H7 (cell line): Measurements from ENCODE around the gene MTREX. TPM values are rescaled to one million over a fixed set of nuclear protein-coding genes. Genes with fewer than 3 reads are reported as not detected.

ENCODE experiments used
- DNase-seq: peaks from one replicate; pipeline ENCODE4 v3.0.0; 2012
- H3K27me3 ChIP-seq: 2 replicates; pipeline ENCODE4 v1.6.0; 2011; ENCODE audit warnings: mild to moderate bottlenecking, low read length; ENCODE audit not compliant: control insufficient read depth, insufficient read depth
- H3K36me3 ChIP-seq: replicated peaks from 2 replicates; pipeline ENCODE4 v1.5.1; 2011; ENCODE audit warnings: low read length; ENCODE audit not compliant: control insufficient read depth, insufficient read depth
- H3K4me3 ChIP-seq: 2 replicates; pipeline ENCODE4 v1.5.1; 2011; ENCODE audit warnings: low read depth, mild to moderate bottlenecking, control low read depth, low read length, moderate library complexity; ENCODE audit not compliant: insufficient read depth
- total RNA-seq: library from RNA; depleted of rRNA; stranded (reverse); fragments of >200 nt; shearing (Covaris generic); gene quantifications from 2 replicates; pipeline ENCODE4 v1.2.3, GENCODE V29; 2014; rRNA removed

The MTREX gene
- 71.2 and 101 TPM in 2 replicates for total RNA-seq

DNA sequence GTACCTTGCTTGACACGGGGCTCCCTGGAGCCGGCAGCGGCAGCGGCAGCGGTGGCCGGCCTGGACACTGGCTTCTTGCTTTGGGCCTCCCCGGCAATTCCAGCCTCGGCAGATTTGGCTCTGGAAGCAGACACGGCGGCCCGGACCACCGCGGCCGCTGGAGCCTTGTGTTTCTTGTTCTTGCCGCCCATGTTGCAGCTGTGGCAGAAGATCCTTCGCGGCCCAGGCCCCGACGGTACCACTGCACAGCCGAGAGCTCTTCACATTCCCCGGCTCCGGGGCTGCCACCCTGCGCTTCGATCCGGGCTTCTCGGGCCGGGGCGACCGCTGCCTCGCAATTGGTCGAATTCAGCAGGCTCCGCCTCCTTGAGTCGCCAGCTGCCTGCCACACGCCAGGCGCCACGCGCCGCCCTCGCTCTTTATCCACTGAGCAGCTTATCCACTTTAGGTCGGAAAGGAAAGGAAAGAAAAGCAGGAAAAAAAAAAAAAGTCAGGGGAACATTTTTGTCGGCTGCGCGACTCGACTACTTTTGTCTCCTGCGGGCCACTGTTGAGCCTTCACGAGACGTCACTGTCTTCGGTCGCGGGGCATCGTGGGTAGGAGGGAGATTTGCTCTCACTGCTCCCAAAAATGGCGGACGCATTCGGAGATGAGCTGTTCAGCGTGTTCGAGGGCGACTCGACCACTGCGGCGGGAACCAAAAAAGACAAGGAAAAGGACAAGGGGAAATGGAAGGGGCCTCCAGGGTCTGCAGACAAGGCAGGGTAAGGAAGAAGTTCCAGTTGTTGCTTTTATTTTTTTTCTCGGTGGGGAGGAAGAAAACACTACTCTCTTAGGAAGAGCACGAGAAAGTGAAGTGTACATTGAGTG, at the start of gene MTREX, which contains the start of gene DHX29:
Gene MTREX (plus strand): TSS at position 607 of the 871 bp plus-strand sequence. CDS start 25 bp downstream, at position 632.
Gene DHX29 (minus strand): TSS at position 312 of the 871 bp plus-strand sequence. CDS start 121 bp downstream, at position 191.
- Histone ChIP-seq H3K36me3 (no peaks in the 10 kb centered on the region), H3K4me3 (peak within 1 kb of the TSS; percentile 96), H3K27me3 (no peaks in the 10 kb centered on the region)
- DNase-seq, result peak; percentile 93

DNA sequence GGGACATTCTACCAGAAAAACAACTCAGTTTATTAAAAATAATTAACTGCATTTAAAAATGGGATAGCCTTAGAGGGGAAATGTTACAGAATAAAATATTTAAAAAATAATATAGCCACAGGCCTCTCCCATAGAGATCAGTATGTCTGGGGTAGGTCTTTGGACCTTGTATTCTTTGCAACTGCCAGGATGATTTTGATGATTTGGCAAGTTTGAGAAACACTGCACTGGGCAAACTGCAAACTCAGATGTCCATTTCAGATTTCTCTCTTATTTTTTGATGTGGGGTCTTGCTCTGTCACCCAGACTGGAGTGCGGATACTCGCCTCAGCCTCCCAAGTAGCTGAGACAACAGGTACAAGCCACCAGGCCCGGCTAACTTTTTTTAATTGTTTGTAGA, 49.5 kb upstream of the MTREX start:
- Histone ChIP-seq H3K4me3 (no peak overlapping the region), H3K27me3 (no peaks in the 10 kb centered on the region), H3K36me3 (peaks cover 6% of the 10 kb centered on the region)
- DNase-seq, result no peak

DNA sequence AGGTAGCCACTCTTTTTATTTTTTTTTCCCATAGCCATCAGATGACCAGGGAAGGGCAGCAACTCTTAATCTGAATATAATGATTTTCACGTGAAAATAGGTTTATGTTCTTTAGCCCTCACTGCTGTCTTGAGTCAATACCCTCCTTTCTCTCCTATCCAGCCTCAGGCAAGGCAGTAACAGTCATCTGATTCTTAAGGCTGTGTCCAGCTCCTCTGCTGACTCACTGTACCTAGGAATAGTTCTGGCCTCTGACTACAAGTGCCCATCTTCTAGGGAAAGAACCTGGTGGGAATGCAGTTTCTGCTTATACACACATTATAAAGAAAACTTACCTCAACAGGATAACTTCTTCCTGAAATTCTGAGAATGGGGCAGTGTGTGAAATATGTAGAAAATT, 31.0 kb upstream of the MTREX start:
- no peaks in the 10 kb centered on the region for H3K27me3 ChIP-seq
- peaks cover 12% of the 10 kb centered on the region for H3K36me3 ChIP-seq
- no peak for DNase-seq
- H3K4me3 ChIP-seq, result no peak overlapping the region

DNA sequence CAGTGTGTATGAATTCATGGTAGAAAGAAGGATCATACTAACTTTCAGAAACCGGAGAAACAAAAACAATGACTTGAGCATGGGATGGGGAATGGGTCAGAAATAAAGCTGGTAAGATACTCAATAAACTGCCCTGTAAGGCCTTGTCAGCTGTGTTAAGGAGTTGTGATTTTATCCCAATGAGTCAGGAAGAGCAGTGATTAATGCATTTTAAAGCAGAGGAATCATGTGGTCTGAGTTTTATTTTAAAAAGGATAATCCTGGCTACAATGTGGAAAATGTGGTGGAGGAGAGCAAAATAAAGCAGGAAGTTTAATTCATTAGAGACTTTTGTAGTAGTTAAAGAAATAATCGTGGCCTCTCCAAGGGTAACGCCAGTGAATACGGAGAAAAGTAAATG, 29.0 kb upstream of the MTREX start:
- DNase-seq, result no peak
- Histone ChIP-seq H3K4me3 (no peak overlapping the region), H3K27me3 (no peaks in the 10 kb centered on the region), H3K36me3 (peaks cover 17% of the 10 kb centered on the region)

DNA sequence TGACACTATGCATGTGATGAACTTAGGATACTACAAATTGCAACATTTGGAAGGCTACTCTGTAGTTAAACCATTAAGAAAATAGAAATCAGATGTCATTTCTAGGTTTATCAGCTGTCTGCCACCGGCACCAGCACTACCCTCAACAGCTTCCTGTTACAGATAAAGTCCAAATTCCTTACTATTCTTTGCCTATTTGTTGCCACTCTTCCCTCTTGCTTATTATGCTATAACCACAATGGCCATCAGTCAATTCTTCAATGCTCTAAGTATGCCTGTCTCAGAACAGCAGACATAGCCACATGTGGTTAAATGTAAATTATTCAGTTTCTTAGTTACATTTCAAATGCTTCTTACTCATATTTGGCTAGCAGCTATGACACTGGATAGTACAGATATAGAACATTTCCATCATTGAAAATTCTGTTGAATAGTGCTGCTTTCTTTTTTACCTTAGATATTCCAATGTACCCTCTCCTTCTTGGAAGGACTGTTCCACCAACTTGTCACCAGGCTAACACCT, 21.3 kb upstream of the MTREX start:
- no peak for DNase-seq
- no peak overlapping the region for H3K4me3 ChIP-seq
- no peaks in the 10 kb centered on the region for H3K27me3 ChIP-seq
- H3K36me3 ChIP-seq, result peaks cover 13% of the 10 kb centered on the region

DNA sequence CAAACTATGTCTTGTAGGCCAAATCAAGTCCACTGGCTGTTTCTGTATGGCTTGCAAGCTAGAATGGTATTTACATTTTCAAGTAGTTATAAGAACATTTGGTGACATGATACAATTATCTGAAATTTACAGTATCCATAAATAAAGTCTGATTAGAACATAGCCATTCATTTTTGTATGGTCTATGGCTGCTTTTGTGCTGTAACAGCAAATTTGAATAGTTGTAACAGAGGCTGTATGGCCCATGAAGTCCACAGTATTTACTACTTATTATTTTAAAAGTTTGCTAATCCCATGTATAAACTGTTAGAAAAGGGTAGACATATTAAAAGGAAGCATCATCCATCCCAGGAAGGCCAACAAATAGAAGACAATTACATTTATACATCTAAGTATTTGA, 18.0 kb upstream of the MTREX start:
- Histone ChIP-seq H3K27me3 (no peaks in the 10 kb centered on the region), H3K36me3 (peaks cover 12% of the 10 kb centered on the region), H3K4me3 (no peak overlapping the region)
- DNase-seq, result no peak

DNA sequence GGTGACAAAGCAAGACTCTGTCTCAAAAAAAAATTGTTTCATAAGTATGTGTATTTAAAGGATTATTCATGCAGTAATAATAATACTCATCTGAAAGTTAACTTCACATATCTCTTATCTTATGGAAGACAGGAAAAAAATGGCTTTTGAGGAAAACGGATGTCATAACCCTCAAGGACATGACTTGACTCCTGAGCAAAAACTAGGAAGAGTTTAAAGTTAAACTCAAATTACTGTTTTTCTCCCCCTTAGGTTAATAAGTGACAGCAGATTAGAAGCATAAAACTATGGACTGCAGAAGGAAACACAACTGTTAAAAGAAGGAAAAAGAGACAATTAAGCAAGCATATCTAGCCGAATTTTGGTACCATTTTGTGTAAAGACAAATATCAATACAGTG, 16.8 kb upstream of the MTREX start:
- Histone ChIP-seq H3K4me3 (no peak overlapping the region), H3K27me3 (no peaks in the 10 kb centered on the region), H3K36me3 (peaks cover 13% of the 10 kb centered on the region)
- DNase-seq, result no peak

DNA sequence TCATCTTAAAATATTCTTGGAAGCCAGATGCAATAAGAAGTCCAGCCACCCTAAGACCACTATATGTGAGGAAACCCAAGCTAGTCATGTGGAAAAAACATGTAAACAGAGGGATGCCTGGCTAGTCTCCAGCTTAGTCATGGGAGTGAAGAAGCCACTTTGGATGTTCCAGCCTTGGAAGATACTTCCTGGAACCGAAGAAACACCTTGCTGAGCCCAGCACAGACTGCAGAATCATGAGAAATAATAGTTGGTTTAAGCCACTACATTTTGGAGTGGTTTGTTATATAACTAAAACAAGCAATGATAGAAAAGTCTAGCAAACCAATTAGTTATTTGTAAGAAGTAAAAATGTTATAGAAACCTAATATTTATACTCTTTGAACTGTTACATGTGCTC, 12.9 kb upstream of the MTREX start:
- Histone ChIP-seq H3K4me3 (no peak overlapping the region), H3K36me3 (peaks cover 10% of the 10 kb centered on the region), H3K27me3 (no peaks in the 10 kb centered on the region)
- DNase-seq, result no peak

DNA sequence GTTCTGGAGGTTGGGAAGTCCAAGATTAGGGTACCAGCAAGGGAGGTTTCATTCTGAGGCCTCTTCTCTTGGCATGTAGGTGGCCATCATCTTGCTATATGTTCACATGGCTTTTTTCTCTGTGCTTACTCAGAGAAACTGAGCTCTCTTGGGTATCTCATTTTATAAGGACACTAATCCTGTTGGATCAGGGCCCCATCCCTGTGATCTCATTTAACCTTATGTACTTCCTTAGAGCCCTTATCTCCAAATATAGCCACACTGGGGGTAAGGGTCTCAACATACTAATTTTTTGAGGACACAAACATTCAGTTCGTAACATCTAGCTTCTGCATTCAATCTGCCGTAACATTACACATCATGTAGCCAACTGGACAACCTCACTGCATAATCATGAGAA, 6.9 kb upstream of the MTREX start:
- Histone ChIP-seq H3K4me3 (no peak overlapping the region), H3K36me3 (no peaks in the 10 kb centered on the region), H3K27me3 (no peaks in the 10 kb centered on the region)
- no peak for DNase-seq

DNA sequence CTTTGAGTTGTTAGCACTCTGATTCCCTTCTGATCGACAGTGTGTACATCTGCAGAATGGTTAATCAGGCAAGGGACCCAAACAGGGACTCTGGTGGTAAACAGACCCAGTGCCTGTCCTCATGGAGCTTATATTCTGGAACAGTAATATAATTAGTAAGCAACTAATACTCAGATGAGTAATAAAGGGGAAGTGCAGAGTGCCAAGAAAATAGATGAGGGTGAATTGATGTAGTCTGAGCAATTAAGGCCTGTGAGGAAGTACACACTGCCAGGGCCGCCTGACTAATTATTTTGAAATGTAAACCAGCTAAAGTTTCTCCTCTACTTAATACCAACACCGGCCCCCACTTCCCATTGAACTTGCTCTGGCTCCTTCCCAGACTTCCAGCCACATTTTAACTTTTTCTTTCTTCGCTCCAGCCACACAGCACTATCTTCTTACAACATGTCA, 4.5 kb upstream of the MTREX start:
- DNase-seq, result no peak
- no peaks in the 10 kb centered on the region for H3K27me3 ChIP-seq
- H3K4me3 ChIP-seq, result no peak overlapping the region
- H3K36me3 ChIP-seq, result no peaks in the 10 kb centered on the region

DNA sequence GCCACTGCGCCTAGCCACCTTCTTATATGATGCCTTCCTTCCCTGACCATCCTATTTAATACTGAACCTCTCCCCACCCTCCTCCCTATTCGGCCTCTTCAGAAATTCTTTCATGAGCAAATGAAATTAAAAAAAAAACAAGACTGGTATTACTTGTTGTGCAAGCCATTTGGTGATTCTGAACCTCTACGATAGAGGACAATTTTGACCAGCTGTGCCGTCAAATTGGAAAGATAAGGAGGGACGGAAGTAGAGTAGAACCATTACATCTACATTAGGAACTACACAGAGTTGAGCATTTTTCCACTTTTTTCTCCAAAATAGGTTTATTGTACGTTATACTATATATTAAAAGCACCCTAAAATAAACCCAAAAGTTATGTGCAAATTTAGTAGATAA, 3.2 kb upstream of the MTREX start:
- no peaks in the 10 kb centered on the region for H3K27me3 ChIP-seq
- no peaks in the 10 kb centered on the region for H3K36me3 ChIP-seq
- H3K4me3 ChIP-seq, result no peak overlapping the region
- no peak for DNase-seq

DNA sequence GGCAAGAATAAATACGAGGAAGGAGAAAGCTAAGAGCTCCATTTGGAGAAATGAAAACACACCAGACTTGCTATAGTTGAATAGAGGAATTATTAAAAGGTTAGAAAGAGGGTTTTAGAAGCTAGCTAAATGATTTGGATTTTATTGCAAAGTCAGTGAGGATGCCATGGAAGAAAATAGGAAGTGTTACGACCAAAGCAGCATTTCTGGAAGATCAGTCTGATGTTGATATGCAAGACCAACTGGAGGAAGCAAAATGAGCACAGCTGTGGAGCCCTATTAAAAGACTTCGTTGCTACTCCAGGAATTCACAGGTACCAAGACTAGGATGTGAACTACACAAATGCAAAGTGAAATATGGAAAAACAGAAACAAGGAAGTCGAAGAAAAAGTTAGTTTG, 2.4 kb upstream of the MTREX start:
- Histone ChIP-seq H3K27me3 (no peaks in the 10 kb centered on the region), H3K4me3 (no peak overlapping the region), H3K36me3 (no peaks in the 10 kb centered on the region)
- no peak for DNase-seq

DNA sequence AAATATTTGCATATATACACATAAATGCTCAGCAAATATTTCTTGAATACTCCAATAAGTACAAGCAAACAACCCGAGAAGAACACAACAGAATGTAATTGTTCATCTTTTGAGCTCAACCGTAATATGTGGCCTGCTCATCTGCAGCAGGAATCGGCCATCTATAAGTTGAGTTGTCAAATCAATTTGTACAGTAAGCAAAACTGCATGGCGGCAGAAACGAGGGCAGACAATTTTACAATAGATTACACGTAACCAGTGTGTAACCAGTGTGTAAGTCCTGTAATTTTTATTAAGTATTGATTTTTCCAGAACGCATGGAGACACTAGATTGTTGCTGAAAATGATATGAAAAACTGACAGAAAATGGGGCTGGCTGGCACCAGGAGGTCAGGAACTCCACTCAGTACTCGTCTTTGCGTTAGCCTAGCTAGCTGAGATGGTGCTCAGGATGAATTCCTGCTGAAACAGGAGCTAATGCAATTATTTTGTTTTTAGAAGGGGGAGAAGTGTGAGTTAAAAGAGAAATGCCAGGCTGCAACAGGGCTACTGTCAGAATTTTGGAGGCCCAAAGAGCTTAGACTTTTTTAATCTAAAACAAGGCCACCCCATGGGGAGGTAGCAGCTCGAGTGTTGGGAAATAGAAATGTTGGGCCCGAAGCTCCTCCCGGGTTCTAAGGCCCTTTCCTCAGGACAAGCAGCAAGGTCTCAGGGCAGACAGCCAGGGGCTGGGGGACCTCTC, 977 bp upstream of the MTREX start:
- no peak for DNase-seq
- no peaks in the 10 kb centered on the region for H3K36me3 ChIP-seq
- peak overlapping the region; percentile 96 for H3K4me3 ChIP-seq
- H3K27me3 ChIP-seq, result no peaks in the 10 kb centered on the region

DNA sequence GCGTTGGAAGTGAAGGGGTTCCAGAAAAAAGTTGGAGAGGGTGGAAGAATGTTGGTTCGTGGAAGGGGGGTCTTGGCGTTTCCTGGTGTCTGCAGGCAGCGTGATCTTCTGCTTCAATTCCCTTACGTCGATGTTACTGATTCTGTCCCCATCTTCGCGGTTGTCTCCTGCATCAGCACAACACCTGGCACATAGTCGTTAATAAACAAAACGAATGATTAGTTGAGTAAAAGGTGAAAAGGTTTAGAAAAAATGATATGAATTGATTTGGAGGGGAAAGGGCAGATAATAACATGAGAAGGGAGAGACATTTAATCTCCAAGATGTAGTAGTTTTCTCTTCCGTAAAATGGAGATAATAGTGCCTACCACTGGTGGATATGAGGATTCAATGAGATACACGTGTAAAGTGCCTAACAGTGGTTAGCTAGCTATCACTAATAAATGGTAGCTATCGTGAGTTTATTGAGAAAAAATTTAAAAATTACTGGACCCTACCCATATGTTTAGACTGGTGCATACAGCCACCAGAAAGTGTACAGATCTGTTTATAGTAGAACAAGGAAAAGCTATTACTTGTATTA, 556 bp downstream of the MTREX start:
- no peaks in the 10 kb centered on the region for H3K27me3 ChIP-seq
- no peak for DNase-seq
- H3K36me3 ChIP-seq, result no peaks in the 10 kb centered on the region
- H3K4me3 ChIP-seq, result peak overlapping the region; percentile 96
